Measurements from ENCODE around the gene NF1. TPM values are rescaled to one million over a fixed set of nuclear protein-coding genes. Genes with fewer than 3 reads are reported as not detected.
A peak's percentile ranks its signal among the peaks of the same experiment; 100 is the strongest.
"Not testable (repeated sequence)": the region's sequence is repeated elsewhere in the genome, so short reads cannot be mapped to it uniquely, and the experiment has no call there.

Gene NF1
- total and polyA plus RNA-seq, 5 donors, result 7.2 to 60.8 (median 46.1) TPM

DNA sequence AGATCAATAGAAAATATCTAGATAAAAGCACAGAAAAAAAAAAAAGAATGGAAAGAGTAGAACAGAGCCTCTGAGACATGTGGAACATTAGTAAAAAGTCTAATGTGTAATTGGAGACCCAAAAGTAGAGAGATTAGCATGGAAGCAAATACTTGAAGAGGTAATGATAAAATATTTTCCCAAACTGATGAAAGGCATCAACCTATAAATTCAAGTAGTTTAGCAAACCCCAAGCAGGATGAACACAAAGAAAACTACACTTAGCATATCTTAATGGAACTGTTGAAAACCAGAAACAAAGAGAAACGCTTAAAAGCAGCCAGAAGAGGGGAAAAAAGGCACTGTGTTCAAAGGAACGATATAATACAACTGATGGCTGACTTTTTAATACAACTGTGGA is 16.4 kb downstream of the NF1 start:
- intact Hi-C loops (cut with DNase I), result no loop called here
- Histone ChIP-seq H3K4me1 (ENCODE audit: control insufficient read depth, insufficient read depth, low read length) (peaks cover 2% of the 10 kb centered on the region), H3K9me3 (ENCODE audit: control insufficient read depth, low read length) (no peaks in the 10 kb centered on the region), H3K27me3 (ENCODE audit: control insufficient read depth, insufficient read depth) (no peaks in the 10 kb centered on the region), H3K27ac (ENCODE audit: low read length) (no peak overlapping the region), H3K4me3 (ENCODE audit: low read length) (no peak overlapping the region)
- no peak for ATAC-seq
- DNase-seq, result no peak
- WGBS, result 47% methylated on average over 2 of the region's 2 CpGs

- no peak overlapping the region for H3K27ac ChIP-seq (ENCODE audit: low read length)
- intact Hi-C loops (cut with DNase I), result no loop called here
- no peaks in the 10 kb centered on the region for H3K27me3 ChIP-seq (ENCODE audit: control insufficient read depth, insufficient read depth)
- H3K4me1 ChIP-seq (ENCODE audit: control insufficient read depth, insufficient read depth, low read length), result peaks cover 2% of the 10 kb centered on the region
- no peak overlapping the region for H3K4me3 ChIP-seq (ENCODE audit: low read length)
- ATAC-seq, result no peak
- DNase-seq, result no peak
- no peaks in the 10 kb centered on the region for H3K9me3 ChIP-seq (ENCODE audit: control insufficient read depth, low read length)
- WGBS, result 94% methylated on average over 1 of the region's 1 CpG
Observed at GRCh38 chr17:31112001-31112661, 17.4 kb downstream of the NF1 start.

GRCh38 chr17:31113368-31113767 is 18.6 kb downstream of the NF1 start:
- intact Hi-C loops (cut with DNase I); H3K4me1 ChIP-seq (ENCODE audit: control insufficient read depth, insufficient read depth, low read length); ATAC-seq; H3K9me3 ChIP-seq (ENCODE audit: control insufficient read depth, low read length); H3K27me3 ChIP-seq (ENCODE audit: control insufficient read depth, insufficient read depth); DNase-seq; H3K27ac ChIP-seq (ENCODE audit: low read length); H3K4me3 ChIP-seq (ENCODE audit: low read length): not testable (repeated sequence)
- WGBS, result 88% methylated on average over 7 of the region's 7 CpGs

- no peak for DNase-seq
- no peak for ATAC-seq
- H3K9me3 ChIP-seq (ENCODE audit: control insufficient read depth, low read length), result no peaks in the 10 kb centered on the region
- H3K4me1 ChIP-seq (ENCODE audit: control insufficient read depth, insufficient read depth, low read length), result peaks cover 2% of the 10 kb centered on the region
- no peak overlapping the region for H3K4me3 ChIP-seq (ENCODE audit: low read length)
- H3K27ac ChIP-seq (ENCODE audit: low read length), result no peak overlapping the region
- H3K27me3 ChIP-seq (ENCODE audit: control insufficient read depth, insufficient read depth), result no peaks in the 10 kb centered on the region
- intact Hi-C loops (cut with DNase I), result no loop called here
- WGBS, result 95% methylated on average over 4 of the region's 4 CpGs
Observed at GRCh38 chr17:31113939-31114338, 19.2 kb downstream of the NF1 start.

DNA sequence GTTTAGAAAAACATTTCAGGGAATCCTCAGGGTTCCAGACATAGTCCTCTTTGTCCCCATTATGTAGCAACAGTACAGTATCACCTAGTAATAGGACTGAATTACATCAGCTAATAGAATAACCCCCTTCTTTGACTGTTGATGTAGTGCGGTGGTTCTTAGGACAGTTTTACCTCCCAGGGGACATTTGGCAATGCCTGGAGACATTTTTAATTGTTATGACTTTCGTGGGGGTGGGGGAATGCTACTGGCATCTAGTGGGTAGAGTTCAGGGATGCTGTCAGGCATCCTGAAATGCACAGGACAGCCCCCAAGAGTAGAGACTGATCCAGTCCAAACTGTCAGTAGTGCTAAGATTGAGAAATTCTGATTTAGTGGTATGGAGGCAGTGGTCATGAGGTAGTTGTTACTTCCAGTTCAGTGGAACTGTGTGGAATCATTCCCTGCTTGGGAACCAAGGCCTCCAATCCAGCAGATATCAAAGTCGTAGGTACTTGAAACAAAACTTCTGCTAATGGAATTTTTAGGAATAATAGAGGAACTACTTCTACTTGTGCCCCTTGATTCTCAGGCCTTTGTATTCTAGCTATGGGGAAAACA is 20.3 kb downstream of the NF1 start:
- H3K9me3 ChIP-seq (ENCODE audit: control insufficient read depth, low read length), result no peaks in the 10 kb centered on the region
- no peak overlapping the region for H3K4me3 ChIP-seq (ENCODE audit: low read length)
- DNase-seq, result no peak
- H3K27ac ChIP-seq (ENCODE audit: low read length), result no peak overlapping the region
- intact Hi-C loops (cut with DNase I), result no loop called here
- H3K4me1 ChIP-seq (ENCODE audit: control insufficient read depth, insufficient read depth, low read length), result peaks cover 2% of the 10 kb centered on the region
- ATAC-seq, result no peak
- H3K27me3 ChIP-seq (ENCODE audit: control insufficient read depth, insufficient read depth), result no peaks in the 10 kb centered on the region
- 84% methylated on average over 3 of the region's 3 CpGs for WGBS

GRCh38 chr17:31116167-31116566 is 21.4 kb downstream of the NF1 start:
- WGBS, result 88% methylated on average over 4 of the region's 4 CpGs
- ATAC-seq, result no peak

DNA sequence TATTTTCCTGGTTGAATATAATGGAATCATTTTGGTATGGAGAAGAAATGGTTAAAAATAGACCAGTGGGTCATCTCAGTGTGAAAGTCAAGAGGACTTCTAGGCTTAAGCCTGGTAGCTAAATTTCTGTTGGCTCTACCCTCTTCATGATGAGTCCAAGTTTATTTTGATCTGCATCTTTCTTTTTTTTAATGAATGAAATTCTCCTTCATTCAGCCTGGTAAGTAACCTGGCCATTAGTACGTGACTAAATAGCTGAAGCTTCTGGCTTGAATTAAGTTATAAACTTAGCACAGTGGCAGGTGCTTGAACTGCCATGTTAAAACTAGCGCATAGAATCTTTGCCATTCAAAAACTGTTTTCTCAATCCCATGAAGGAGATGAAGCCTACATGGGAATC is 28.0 kb downstream of the NF1 start:
- no peaks in the 10 kb centered on the region for H3K27me3 ChIP-seq (ENCODE audit: control insufficient read depth, insufficient read depth)
- no peak overlapping the region for H3K27ac ChIP-seq (ENCODE audit: low read length)
- DNase-seq, result no peak
- 69% methylated on average over 2 of the region's 2 CpGs for WGBS
- H3K4me3 ChIP-seq (ENCODE audit: low read length), result no peak overlapping the region
- H3K4me1 ChIP-seq (ENCODE audit: control insufficient read depth, insufficient read depth, low read length), result no peaks in the 10 kb centered on the region
- intact Hi-C loops (cut with DNase I), result no loop called here
- ATAC-seq, result no peak
- H3K9me3 ChIP-seq (ENCODE audit: control insufficient read depth, low read length), result no peaks in the 10 kb centered on the region

More at GRCh38 chr17:31116167-31116566, 21.4 kb downstream of the NF1 start:
- Histone ChIP-seq H3K4me1 (ENCODE audit: control insufficient read depth, insufficient read depth, low read length) (peaks cover 2% of the 10 kb centered on the region), H3K27ac (ENCODE audit: low read length) (no peak overlapping the region), H3K4me3 (ENCODE audit: low read length) (no peak overlapping the region), H3K27me3 (ENCODE audit: control insufficient read depth, insufficient read depth) (no peaks in the 10 kb centered on the region), H3K9me3 (ENCODE audit: control insufficient read depth, low read length) (no peaks in the 10 kb centered on the region)
- DNase-seq, result no peak
- intact Hi-C loops (cut with DNase I), result no loop called here

GRCh38 chr17:31126318-31126717 is 31.5 kb downstream of the NF1 start:
- no peak for DNase-seq
- Histone ChIP-seq H3K27me3 (ENCODE audit: control insufficient read depth, insufficient read depth) (no peaks in the 10 kb centered on the region), H3K4me1 (ENCODE audit: control insufficient read depth, insufficient read depth, low read length) (peaks cover 7% of the 10 kb centered on the region), H3K27ac (ENCODE audit: low read length) (no peak overlapping the region), H3K9me3 (ENCODE audit: control insufficient read depth, low read length) (no peaks in the 10 kb centered on the region), H3K4me3 (ENCODE audit: low read length) (no peak overlapping the region)
- ATAC-seq, result no peak
- 93% methylated on average over 3 of the region's 3 CpGs for WGBS
- intact Hi-C loops (cut with DNase I), result no loop called here

DNA sequence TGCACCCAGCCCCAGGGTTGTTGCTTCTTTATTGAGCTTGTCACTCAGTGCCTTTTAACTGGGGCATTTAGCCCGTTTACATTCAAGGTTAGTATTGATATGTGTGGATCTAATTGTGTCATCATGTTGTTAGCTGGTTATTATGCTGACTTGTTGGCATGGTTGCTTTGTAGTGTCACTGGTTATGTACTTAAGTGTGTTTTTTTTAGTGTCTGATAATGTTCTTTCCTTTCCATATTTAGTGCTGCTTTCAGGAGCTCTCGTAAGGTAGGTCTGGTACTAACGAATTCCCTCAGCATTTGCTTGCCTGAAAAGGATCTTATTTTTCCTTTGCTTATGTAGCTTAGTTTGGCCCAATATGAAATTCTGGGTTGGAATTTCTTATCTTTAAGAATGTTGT is 33.5 kb downstream of the NF1 start:
- WGBS, result 76% methylated on average over 3 of the region's 3 CpGs
- DNase-seq (no peak), ATAC-seq (no peak)
- intact Hi-C loops (cut with DNase I), result no loop called here
- peaks cover 7% of the 10 kb centered on the region for H3K4me1 ChIP-seq (ENCODE audit: control insufficient read depth, insufficient read depth, low read length)
- no peak overlapping the region for H3K4me3 ChIP-seq (ENCODE audit: low read length)
- H3K27ac ChIP-seq (ENCODE audit: low read length), result no peak overlapping the region
- no peaks in the 10 kb centered on the region for H3K9me3 ChIP-seq (ENCODE audit: control insufficient read depth, low read length)
- H3K27me3 ChIP-seq (ENCODE audit: control insufficient read depth, insufficient read depth), result no peaks in the 10 kb centered on the region

DNA sequence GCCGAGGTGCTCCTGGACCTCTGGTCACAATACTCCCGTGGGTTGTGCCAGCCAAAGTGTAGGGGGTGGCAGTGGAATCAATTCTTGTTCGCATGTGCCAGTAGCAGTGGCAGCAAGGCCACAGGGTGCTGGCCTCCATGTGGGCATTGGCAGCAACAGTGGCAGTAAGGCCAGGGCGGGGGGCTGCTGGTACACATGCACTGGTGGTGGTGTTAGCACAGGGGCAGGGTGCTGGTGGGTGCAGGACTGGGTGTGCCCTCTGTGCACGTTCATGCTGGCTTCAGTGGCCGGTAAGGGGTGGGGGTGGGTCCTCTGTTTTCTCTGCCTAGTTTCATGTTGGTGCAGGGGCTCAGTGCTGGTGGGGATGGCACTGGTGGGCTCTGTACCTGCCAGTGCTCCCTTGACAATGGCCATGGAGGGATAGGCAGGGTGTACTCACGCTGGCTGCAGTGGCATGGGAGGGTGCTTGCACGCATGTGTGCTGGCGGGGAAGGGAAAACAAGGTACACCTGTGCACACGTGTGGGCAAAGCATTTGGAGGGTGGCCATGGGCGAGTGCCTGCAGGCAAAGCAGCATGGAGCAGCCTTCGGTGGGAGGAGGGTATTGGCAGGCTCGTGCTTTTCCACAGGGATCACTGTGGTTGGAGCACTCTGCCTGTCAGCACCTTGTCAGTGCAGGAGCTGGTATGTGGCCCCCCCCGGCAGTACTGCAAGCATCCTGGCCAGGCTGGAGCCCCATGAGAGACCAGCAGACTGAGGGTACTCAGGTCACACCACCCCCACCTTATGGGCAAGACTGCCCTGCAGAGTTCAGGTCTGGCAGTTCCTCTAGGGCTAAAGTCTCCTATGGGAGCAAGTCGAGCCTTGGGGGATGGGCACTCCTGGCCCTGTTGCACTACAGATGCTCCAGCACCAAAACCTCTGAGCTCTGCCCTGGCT is 35.8 kb downstream of the NF1 start:
- peak; percentile 48 to 83 (median 79) for DNase-seq
- WGBS, result 70% methylated on average over 15 of the region's 15 CpGs
- H3K27ac ChIP-seq (ENCODE audit: low read length), result peak overlapping the region; percentile 60
- no peaks in the 10 kb centered on the region for H3K9me3 ChIP-seq (ENCODE audit: control insufficient read depth, low read length)
- H3K4me3 ChIP-seq (ENCODE audit: low read length), result no peak overlapping the region
- H3K27me3 ChIP-seq (ENCODE audit: control insufficient read depth, insufficient read depth), result no peaks in the 10 kb centered on the region
- peak; percentile 84 to 93 for ATAC-seq
- peaks cover 7% of the 10 kb centered on the region for H3K4me1 ChIP-seq (ENCODE audit: control insufficient read depth, insufficient read depth, low read length)
- intact Hi-C loops (cut with DNase I), result no loop called here

DNA sequence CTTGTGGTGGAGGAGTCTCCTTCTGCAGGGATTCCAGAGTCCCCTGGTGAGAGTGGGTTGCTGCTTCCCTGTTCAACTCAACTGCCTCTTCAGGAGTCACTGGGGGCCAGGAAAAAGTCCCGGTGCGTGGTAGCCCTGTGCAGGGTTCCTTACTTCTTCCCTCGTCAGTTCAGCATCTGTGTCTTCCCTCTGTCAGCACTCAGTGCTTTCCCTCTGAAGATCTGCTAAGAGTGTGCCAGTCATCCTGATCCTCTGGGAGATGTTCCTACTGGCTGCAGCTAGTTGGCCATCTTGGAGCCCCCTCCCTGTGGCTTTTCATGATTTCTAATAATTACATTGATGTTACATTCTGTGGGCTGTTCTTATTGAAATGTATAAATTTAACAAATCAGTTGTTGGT is 36.5 kb downstream of the NF1 start:
- 59% methylated on average over 3 of the region's 3 CpGs for WGBS
- ATAC-seq, result peak in 1 of 2 donors; percentile 10

More for the DNA sequence above, 36.5 kb downstream of the NF1 start:
- intact Hi-C loops (cut with DNase I), result no loop called here
- H3K27me3 ChIP-seq (ENCODE audit: control insufficient read depth, insufficient read depth), result no peaks in the 10 kb centered on the region
- H3K9me3 ChIP-seq (ENCODE audit: control insufficient read depth, low read length), result no peaks in the 10 kb centered on the region
- no peak overlapping the region for H3K4me3 ChIP-seq (ENCODE audit: low read length)
- H3K4me1 ChIP-seq (ENCODE audit: control insufficient read depth, insufficient read depth, low read length), result peaks cover 7% of the 10 kb centered on the region
- no peak for DNase-seq
- H3K27ac ChIP-seq (ENCODE audit: low read length), result peak overlapping the region; percentile 60

All from right cardiac atrium (tissue), 5 donors.